DMS114 treated with DMSO at 0.1 percent for 48 hours (cell line): ENCODE results near the gene DNM2.

Source experiments
- DNase-seq: peaks from one replicate; lab custom pipeline; 2025; ENCODE audit not compliant: unreplicated experiment; lab: John Stamatoyannopoulos, UW

The DNM2 gene

DNA sequence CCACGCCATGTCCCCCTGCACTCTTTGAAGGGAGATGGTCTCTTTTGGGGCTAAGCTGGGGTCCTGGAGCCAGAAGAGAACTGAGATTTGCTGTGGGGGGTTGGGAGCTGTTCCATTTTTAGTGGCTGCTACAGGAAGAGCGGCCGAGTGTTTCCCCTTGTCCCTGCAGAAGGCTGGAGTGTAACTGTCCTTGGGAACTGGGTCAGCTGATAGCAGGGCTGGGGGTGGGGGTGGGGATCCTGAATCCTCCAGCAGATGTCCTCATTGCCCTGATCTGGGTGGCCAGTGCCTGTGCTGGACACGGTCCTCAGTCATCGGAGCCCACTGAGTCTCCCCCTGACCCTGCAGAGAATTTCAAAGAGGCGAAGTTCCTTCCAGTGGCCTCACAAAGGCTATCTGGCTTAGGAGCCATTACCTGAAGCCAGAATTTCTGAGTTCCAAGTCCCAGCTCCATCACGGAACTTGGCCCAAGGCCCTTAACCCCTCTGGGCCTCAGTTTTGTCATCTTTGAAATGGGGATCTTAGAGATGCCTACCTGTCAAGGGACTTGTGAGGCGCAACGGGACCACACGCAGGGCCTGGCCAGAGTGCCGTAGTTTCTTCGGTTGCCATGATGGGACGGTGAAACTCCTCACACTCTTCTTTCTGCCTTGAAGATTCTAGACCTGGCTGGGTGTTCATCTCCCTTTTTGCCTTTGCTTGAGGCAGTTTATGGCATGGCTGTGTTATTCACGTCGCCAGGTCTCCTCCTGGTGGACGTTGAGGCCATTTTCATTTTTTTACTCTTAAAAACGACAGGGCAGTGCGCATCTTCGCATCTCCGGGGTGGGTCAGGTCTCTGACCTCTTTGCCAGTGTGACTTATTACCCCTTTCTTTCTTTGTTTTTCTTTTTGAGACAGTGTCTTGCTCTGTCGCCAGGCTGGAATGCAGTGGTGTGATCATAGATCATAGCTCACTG is 51.9 kb downstream of the DNM2 start:
- no peak for DNase-seq

GRCh38 chr19:10773969-10774368 is 56.1 kb downstream of the DNM2 start:
- DNase-seq = no peak

DNA sequence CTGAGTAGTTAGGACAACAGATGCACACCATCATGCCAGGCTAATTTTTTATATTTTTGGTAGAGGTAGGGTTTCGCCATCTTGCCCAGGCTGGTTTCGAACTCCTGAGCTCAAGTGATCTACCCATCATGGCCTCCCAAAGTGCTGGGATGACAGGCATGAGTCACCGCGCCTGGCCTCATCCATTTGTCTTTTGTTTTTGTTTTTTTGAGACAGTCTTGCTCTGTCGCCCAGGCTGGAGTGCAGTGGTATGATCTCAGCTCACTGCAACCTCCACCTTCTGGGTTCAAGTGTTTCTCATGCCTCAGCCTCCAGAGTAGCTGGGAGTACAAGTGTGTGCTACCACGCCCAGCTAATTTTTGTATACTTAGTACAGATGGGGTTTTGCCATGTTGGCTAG is 57.0 kb downstream of the DNM2 start:
- DNase-seq = no peak

DNA sequence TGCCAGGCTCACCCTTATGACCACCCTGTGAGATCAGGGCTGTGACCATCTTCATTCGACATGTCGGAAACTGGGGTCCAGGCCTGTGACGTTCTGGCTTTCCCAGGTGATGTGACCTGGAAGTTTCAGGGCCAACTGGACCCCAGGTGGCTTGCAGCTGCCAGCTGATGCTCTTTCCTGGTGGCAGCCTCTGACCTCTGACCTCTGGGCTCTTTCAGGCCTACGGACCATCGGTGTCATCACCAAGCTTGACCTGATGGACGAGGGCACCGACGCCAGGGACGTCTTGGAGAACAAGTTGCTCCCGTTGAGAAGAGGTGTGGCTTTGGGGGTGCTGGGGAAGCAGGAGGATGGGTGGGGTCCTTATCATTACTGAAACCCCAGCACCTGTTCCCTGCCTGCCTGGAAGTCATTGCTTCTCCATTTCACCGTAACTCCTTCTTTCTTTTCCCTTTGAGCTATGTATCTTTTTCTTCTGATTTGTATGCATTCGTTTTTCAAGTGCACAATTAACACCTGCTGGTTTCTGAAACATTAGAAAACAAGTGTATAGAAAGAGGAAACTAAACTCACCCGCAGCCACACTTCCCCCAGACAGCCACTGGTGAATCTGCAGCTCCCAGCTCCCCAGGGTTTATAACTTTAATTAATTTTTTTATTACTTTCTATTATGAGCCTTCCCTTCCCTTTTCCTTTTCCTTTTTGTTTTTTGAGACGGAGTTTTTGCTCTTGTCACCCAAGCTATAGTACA is 59.2 kb downstream of the DNM2 start:
- DNase-seq = no peak

GRCh38 chr19:10780368-10780767 is 62.5 kb downstream of the DNM2 start:
- no peak for DNase-seq

GRCh38 chr19:10782795-10783194 is 64.9 kb downstream of the DNM2 start:
- no peak for DNase-seq

GRCh38 chr19:10784257-10784656 is 66.4 kb downstream of the DNM2 start:
- no peak for DNase-seq

DNA sequence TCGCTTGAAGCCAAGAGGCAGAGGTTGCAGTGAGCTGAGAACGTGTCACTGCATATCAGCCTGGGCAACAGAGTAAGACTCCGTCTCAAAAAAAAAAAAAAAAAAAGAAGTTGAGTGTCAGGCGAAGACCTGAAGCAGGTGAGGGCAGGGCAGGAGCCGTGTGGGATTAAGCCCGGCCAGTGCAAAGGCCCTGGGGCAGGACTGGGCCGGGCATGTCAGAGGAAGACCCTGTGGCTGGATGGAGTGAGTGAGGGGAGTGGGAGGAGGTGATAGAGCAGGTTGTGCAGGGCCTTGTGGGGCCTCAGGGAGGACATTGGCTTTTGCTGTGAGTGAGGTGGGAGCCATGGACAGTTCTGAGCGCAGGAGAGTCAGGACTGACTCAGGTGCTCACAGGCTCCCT is 70.3 kb downstream of the DNM2 start:
- no peak for DNase-seq

DNA sequence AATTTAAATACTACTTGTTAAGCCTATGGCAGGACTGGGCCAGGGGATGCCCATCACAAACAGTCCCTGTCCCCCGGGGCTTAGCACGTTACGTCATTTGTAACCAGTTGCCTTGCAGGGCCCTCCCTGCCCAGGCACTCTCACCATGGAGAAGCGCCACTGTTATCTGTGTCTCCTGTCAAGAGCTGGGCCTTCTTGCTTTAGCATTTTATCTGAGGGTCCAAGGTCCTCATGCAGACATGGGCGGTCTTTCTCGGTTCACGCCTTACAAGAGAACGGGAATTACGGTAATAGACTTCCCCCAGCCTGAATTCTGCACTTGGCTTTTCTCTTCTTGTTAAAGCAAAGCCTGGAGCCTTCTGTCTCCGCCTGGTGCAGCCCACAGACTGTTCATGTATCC is 72.0 kb downstream of the DNM2 start:
- no peak for DNase-seq

DNA sequence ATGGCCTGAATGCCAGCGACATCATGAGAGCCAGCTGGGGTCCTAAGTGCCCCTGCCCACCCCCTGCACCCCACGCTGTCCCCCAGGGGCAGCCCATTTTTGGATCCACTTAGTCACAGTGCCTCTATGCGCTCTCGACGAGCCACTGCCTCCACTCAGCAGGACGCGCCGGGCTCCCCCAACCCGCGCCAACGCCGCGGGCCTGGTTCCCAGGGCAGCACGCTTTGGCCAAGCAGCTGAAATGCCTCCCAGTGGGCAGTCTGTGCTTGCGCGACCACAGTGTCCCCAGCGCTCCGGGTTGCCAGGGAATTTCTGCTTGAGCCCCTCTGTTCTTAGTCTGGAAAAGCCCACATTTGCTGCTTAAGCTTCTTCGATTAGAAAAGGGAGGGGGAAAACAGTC is 78.8 kb downstream of the DNM2 start:
- no peak for DNase-seq

GRCh38 chr19:10797078-10797477 is 79.2 kb downstream of the DNM2 start:
- DNase-seq = no peak

DNA sequence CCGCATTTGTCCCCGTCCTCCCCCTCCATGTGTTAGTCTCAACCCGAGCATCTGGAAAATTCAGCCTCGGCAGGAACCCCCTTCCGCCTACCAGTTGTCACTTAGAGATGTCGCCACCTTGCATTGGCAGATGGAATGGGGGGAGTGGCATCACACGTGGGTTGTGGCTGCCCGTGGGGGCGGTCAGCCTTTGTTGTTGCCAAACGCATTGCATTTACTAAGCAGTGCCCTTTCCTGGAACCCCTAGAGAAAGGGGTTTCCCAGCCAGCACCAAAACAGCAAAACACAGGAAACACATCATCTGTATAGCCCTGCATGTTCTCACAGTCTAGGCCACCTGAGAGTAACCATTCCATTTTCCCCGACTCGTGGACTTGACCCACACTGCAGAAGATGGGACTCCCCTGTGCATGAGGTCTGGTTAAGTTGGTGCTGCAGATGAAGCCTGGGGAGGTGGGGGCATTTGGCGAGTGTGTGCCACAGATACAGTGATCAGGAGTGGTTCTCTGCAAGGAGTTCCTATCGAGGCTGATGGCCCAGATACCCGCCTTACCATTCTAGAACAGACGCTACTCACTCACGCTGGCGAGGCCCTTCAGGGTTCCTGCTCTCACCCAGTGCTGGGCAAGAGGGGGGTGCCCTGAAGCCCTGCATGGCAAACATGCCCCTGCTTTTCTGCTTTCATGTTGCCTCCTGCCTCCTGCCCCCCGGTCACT is 79.8 kb downstream of the DNM2 start:
- DNase-seq = no peak

- DNase-seq = no peak
These were observed 82.6 kb downstream of the DNM2 start for GRCh38 chr19:10800488-10800887.

GRCh38 chr19:10802479-10802878 is 84.6 kb downstream of the DNM2 start:
- no peak for DNase-seq

GRCh38 chr19:10803252-10803651 is 85.4 kb downstream of the DNM2 start:
- DNase-seq = no peak

DNA sequence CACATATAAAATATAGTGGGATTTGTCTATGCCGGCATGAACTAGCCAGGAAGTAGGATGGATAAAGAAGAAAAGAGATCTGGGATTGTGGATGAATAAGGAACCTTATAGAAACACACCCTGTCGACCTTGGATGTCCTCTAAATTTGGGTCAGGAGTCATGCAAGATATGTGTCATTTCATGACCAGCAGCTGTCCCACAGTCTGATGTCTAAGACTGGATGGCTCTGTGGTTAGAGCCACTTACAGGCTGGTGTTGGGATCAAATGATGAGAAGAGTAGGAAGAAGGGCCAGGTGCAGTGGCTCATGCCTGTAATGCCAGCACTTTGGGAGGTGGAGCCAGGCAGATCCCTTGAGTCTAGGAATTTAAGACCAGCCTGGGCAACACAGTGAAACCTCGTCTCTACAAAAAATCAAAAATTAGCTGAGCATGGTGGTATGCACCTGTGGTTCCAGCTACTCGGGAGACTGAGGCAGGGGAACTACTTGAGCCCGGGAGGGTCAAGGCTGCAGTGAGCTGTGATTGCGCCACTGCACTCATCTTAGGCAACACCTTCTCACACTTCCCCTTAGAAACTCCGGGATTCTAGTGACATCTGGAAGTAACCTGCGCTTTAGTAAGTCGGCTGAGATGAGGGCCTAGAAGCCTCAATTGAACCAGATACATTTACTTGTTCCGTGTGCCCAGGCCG is 87.3 kb downstream of the DNM2 start:
- DNase-seq = no peak

GRCh38 chr19:10805758-10806247 is 87.9 kb downstream of the DNM2 start:
- no peak for DNase-seq

- DNase-seq = no peak
These were observed 91.2 kb downstream of the DNM2 start for GRCh38 chr19:10808937-10809649.

DNA sequence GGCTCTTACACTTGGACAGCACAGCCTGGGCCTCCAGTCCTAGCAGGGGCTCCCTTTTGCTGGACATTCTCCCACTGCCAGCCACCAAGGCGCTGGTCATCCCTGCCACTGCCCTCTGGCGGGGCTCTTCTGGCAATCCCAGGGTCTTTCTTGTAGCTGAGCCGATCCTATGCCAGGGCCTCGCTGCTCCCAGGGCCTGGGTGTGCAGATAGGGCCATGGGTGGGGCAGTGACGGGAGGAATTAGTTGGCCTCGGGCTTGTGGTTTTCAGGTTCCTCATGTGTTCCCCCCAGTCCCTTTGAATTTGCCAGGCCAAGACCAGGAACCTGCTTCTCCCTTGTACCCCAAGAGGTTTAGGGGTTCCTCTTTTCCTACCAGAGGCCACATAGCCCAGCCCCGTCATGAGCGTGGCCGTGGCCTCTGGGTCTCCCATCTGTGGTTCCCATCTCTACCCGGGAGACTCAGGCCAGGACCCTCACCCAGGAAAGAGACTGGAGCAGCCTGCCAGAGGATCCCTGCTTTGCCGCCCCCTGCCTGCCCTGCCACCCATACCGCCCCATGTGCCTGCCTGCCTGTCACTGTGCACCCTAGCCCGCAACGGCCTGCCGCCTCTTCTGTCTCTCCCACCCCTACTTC is 91.9 kb downstream of the DNM2 start:
- no peak for DNase-seq
